Stimulated activated naive B cell treated with anti-CD40 and anti-IgM and Interleukin-4, amounts not matched to agents 10 μg/mL and 1 μg/mL and 100 μg/mL, for 72 hours (primary cell): ENCODE data around the gene ZNF768.

ENCODE experiments used
- ATAC-seq, 2 donors: fragments of 150-1000 bp; cut with Tn5 transposase; replicated peaks; 2 replicates each; pipeline ENCODE4 v1.10.0; 2021; ENCODE audit warnings: moderate library complexity in 1 of 2
- DNase-seq: peaks from one replicate; pipeline ENCODE4 v3.0.0; 2021
- H3K27ac Mint-ChIP-seq: one replicate; pipeline ENCODE4 v1.8.0; 2022; ENCODE audit warnings: mild to moderate bottlenecking, mixed read lengths
- H3K27me3 Mint-ChIP-seq, 2 donors: one replicate each; pipeline ENCODE4 v1.8.0; 2022; ENCODE audit warnings: mixed read lengths in 2 of 2
- H3K36me3 Mint-ChIP-seq, 2 donors: one replicate each; pipeline ENCODE4 v1.8.0; 2022; ENCODE audit warnings: mixed read lengths in 2 of 2, mild to moderate bottlenecking in 1 of 2
- H3K4me1 Mint-ChIP-seq, 2 donors: one replicate each; pipeline ENCODE4 v1.8.0; 2022; ENCODE audit warnings: mixed read lengths in 2 of 2, mild to moderate bottlenecking in 1 of 2
- H3K4me3 Mint-ChIP-seq, 2 donors: one replicate each; pipeline ENCODE4 v1.8.0; 2022; ENCODE audit warnings: mild to moderate bottlenecking in 2 of 2, mixed read lengths in 2 of 2, moderate library complexity in 1 of 2
- H3K9me3 Mint-ChIP-seq, 2 donors: one replicate each; pipeline ENCODE4 v1.8.0; 2022; ENCODE audit warnings: mixed read lengths in 2 of 2, mild to moderate bottlenecking in 1 of 2

ZNF768 gene

GRCh38 chr16:30519120-30520049, 7.0 kb downstream of the ZNF768 start:
- Mint-ChIP-seq H3K36me3 (peaks cover 62 to 65% of the 10 kb centered on the region in 2 donors), H3K27me3 (no peaks in the 10 kb centered on the region), H3K9me3 (no peaks in the 10 kb centered on the region), H3K4me3 (peak overlapping the region in 1 of 2 donors; percentile 23), H3K27ac (peak overlapping the region; percentile 68), H3K4me1 (peaks cover 10 to 11% of the 10 kb centered on the region in 2 donors)
- ATAC-seq (no peak), DNase-seq (no peak)

GRCh38 chr16:30518552-30518951, 7.8 kb downstream of the ZNF768 start:
- peaks cover 4 to 8% of the 10 kb centered on the region in 2 donors for H3K4me1 Mint-ChIP-seq
- peak overlapping the region; percentile 68 for H3K27ac Mint-ChIP-seq
- ATAC-seq (no peak), DNase-seq (no peak)
- no peak overlapping the region for H3K4me3 Mint-ChIP-seq
- H3K27me3 Mint-ChIP-seq = no peaks in the 10 kb centered on the region
- no peaks in the 10 kb centered on the region for H3K9me3 Mint-ChIP-seq
- peaks cover 64 to 68% of the 10 kb centered on the region in 2 donors for H3K36me3 Mint-ChIP-seq

GRCh38 chr16:30515275-30515674, 11.1 kb downstream of the ZNF768 start:
- Mint-ChIP-seq H3K36me3 (peaks cover 75 to 79% of the 10 kb centered on the region in 2 donors), H3K27me3 (no peaks in the 10 kb centered on the region), H3K4me1 (peaks cover 3 to 4% of the 10 kb centered on the region in 2 donors), H3K27ac (peak overlapping the region; percentile 56), H3K9me3 (no peaks in the 10 kb centered on the region), H3K4me3 (no peak overlapping the region)
- DNase-seq = no peak
- ATAC-seq = no peak

GRCh38 chr16:30511509-30511908, 14.9 kb downstream of the ZNF768 start:
- no peak for ATAC-seq
- no peaks in the 10 kb centered on the region for H3K9me3 Mint-ChIP-seq
- peaks cover 57 to 61% of the 10 kb centered on the region in 2 donors for H3K36me3 Mint-ChIP-seq
- peak overlapping the region in 1 of 2 donors; percentile 33 for H3K4me3 Mint-ChIP-seq
- peaks cover 0 to 1% of the 10 kb centered on the region in 2 donors for H3K4me1 Mint-ChIP-seq
- peak overlapping the region; percentile 15 for H3K27ac Mint-ChIP-seq
- DNase-seq = no peak
- no peaks in the 10 kb centered on the region for H3K27me3 Mint-ChIP-seq

GRCh38 chr16:30510376-30510938, 15.9 kb downstream of the ZNF768 start:
- peaks cover 54 to 55% of the 10 kb centered on the region in 2 donors for H3K36me3 Mint-ChIP-seq
- H3K4me3 Mint-ChIP-seq = no peak overlapping the region
- no peak for ATAC-seq
- no peaks in the 10 kb centered on the region for H3K4me1 Mint-ChIP-seq
- no peaks in the 10 kb centered on the region for H3K9me3 Mint-ChIP-seq
- peak overlapping the region; percentile 84 for H3K27ac Mint-ChIP-seq
- H3K27me3 Mint-ChIP-seq = no peaks in the 10 kb centered on the region
- no peak for DNase-seq

GRCh38 chr16:30509081-30509765, 17.1 kb downstream of the ZNF768 start:
- no peak for ATAC-seq
- Mint-ChIP-seq H3K4me1 (no peaks in the 10 kb centered on the region), H3K4me3 (no peak overlapping the region), H3K27me3 (no peaks in the 10 kb centered on the region), H3K9me3 (no peaks in the 10 kb centered on the region), H3K36me3 (peaks cover 51 to 52% of the 10 kb centered on the region in 2 donors), H3K27ac (peak overlapping the region; percentile 59)
- no peak for DNase-seq

- ATAC-seq (no peak), DNase-seq (no peak)
- peaks cover 37 to 41% of the 10 kb centered on the region in 2 donors for H3K36me3 Mint-ChIP-seq
- H3K9me3 Mint-ChIP-seq = no peaks in the 10 kb centered on the region
- peak overlapping the region; percentile 48 for H3K27ac Mint-ChIP-seq
- H3K4me1 Mint-ChIP-seq = peaks cover 0 to 4% of the 10 kb centered on the region in 2 donors
- no peaks in the 10 kb centered on the region for H3K27me3 Mint-ChIP-seq
- no peak overlapping the region for H3K4me3 Mint-ChIP-seq
Observed at GRCh38 chr16:30503403-30504296, 22.7 kb downstream of the ZNF768 start.

GRCh38 chr16:30499284-30499683, 27.1 kb downstream of the ZNF768 start:
- Mint-ChIP-seq H3K36me3 (peaks cover 39 to 44% of the 10 kb centered on the region in 2 donors), H3K9me3 (no peaks in the 10 kb centered on the region), H3K27ac (no peak overlapping the region), H3K4me1 (peaks cover 6 to 8% of the 10 kb centered on the region in 2 donors), H3K27me3 (no peaks in the 10 kb centered on the region), H3K4me3 (no peak overlapping the region)
- no peak for DNase-seq
- ATAC-seq = no peak

- ATAC-seq (no peak), DNase-seq (no peak)
- Mint-ChIP-seq H3K4me3 (no peak overlapping the region), H3K9me3 (no peaks in the 10 kb centered on the region), H3K27me3 (no peaks in the 10 kb centered on the region), H3K27ac (no peak overlapping the region), H3K4me1 (peaks cover 9 to 11% of the 10 kb centered on the region in 2 donors), H3K36me3 (peaks cover 49 to 55% of the 10 kb centered on the region in 2 donors)
Observed at GRCh38 chr16:30494709-30495108, 31.7 kb downstream of the ZNF768 start.

GRCh38 chr16:30493941-30494488, 32.4 kb downstream of the ZNF768 start:
- no peak for DNase-seq
- ATAC-seq = no peak
- Mint-ChIP-seq H3K27ac (no peak overlapping the region), H3K36me3 (peaks cover 51 to 57% of the 10 kb centered on the region in 2 donors), H3K4me1 (peaks cover 10 to 12% of the 10 kb centered on the region in 2 donors), H3K9me3 (no peaks in the 10 kb centered on the region), H3K27me3 (no peaks in the 10 kb centered on the region), H3K4me3 (no peak overlapping the region)

GRCh38 chr16:30491744-30492308, 34.5 kb downstream of the ZNF768 start:
- Mint-ChIP-seq H3K27ac (peak overlapping the region; percentile 59), H3K4me1 (peaks cover 15 to 19% of the 10 kb centered on the region in 2 donors), H3K9me3 (no peaks in the 10 kb centered on the region), H3K4me3 (no peak overlapping the region), H3K27me3 (no peaks in the 10 kb centered on the region), H3K36me3 (peaks cover 58% of the 10 kb centered on the region in 2 donors)
- DNase-seq (no peak), ATAC-seq (peak in 1 of 2 donors; percentile 21)

GRCh38 chr16:30491229-30491628, 35.1 kb downstream of the ZNF768 start:
- Mint-ChIP-seq H3K27ac (peak overlapping the region; percentile 59), H3K27me3 (no peaks in the 10 kb centered on the region), H3K4me1 (peaks cover 15 to 21% of the 10 kb centered on the region in 2 donors), H3K36me3 (peaks cover 60% of the 10 kb centered on the region in 2 donors), H3K9me3 (no peaks in the 10 kb centered on the region), H3K4me3 (no peak overlapping the region)
- ATAC-seq = no peak
- DNase-seq = no peak

- ATAC-seq (no peak), DNase-seq (no peak)
- Mint-ChIP-seq H3K4me3 (no peak overlapping the region), H3K36me3 (peaks cover 63 to 64% of the 10 kb centered on the region in 2 donors), H3K27me3 (no peaks in the 10 kb centered on the region), H3K27ac (no peak overlapping the region), H3K9me3 (no peaks in the 10 kb centered on the region), H3K4me1 (peaks cover 17 to 26% of the 10 kb centered on the region in 2 donors)
Observed at GRCh38 chr16:30490210-30490609, 36.2 kb downstream of the ZNF768 start.
